ENCODE measurements around the gene TENT4B.

- TF ChIP-seq CEBPB (IDR thresholded peaks at IDR 0.05; ENCODE audit: low read depth) (no peak), POLR2AphosphoS5 (IDR thresholded peaks at IDR 0.05; ENCODE audit: low read depth, low read length) (no peak)
Observed at GRCh38 chr16:50193594-50193993, 40.5 kb downstream of the TENT4B start.

Data from HCT116 (cell line).